ENCODE data around the gene SLC25A12. TPM values are rescaled to one million over a fixed set of nuclear protein-coding genes. Genes with fewer than 3 reads are reported as not detected.
"Not testable (repeated sequence)": the region's sequence is repeated elsewhere in the genome, so short reads cannot be mapped to it uniquely, and the experiment has no call there.

Gene SLC25A12
- total and polyA plus RNA-seq, 12 donors, result 9.2 to 26.0 (median 21.0) TPM

- no peak overlapping the region for H3K4me3 ChIP-seq
- H3K27me3 ChIP-seq, result no peaks in the 10 kb centered on the region
- no peak overlapping the region for H3K27ac ChIP-seq
- intact Hi-C loops (cut with DNase I), result no loop called here
- DNase-seq, result no peak
- H3K9me3 ChIP-seq (replicated peaks in 1 of 3), result no peaks in the 10 kb centered on the region
- no peak for TF ChIP-seq POLR2A (IDR thresholded peaks at IDR 0.05)
- TF ChIP-seq, protein P1, sequence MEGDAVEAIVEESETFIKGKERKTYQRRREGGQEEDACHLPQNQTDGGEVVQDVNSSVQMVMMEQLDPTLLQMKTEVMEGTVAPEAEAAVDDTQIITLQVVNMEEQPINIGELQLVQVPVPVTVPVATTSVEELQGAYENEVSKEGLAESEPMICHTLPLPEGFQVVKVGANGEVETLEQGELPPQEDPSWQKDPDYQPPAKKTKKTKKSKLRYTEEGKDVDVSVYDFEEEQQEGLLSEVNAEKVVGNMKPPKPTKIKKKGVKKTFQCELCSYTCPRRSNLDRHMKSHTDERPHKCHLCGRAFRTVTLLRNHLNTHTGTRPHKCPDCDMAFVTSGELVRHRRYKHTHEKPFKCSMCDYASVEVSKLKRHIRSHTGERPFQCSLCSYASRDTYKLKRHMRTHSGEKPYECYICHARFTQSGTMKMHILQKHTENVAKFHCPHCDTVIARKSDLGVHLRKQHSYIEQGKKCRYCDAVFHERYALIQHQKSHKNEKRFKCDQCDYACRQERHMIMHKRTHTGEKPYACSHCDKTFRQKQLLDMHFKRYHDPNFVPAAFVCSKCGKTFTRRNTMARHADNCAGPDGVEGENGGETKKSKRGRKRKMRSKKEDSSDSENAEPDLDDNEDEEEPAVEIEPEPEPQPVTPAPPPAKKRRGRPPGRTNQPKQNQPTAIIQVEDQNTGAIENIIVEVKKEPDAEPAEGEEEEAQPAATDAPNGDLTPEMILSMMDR (IDR thresholded peaks at IDR 0.05), result no peak
- 45 to 67% (median 55%) methylated on average over 1 of the region's 1 CpG for WGBS, 4 donors
- no peaks in the 10 kb centered on the region for H3K4me1 ChIP-seq (replicated peaks in 1 of 2)
- H3K36me3 ChIP-seq (replicated peaks in 1 of 2), result no peaks in the 10 kb centered on the region
Observed at GRCh38 chr2:171910494-171910893, 16.4 kb upstream of the SLC25A12 start.

DNA sequence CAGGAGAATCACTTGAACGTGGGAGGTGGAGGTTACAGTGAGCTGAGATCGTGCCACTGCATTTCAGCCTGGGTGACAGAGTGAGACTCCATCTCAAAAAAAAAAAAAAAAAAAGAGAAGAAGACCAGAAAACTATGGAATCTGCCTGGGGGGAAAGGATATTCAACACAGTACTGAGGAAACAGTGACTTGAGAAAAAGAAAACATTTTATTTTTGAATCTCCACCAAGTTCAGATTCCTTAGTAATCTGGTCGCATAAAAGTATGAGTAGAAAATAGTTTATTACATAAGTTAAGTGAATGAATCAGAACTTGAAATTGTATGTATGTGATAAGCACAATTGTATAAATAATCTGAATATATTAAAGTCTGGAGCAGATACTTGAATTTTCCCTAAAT, 15.2 kb upstream of the SLC25A12 start:
- Histone ChIP-seq H3K4me1 (replicated peaks in 1 of 2) (no peaks in the 10 kb centered on the region), H3K36me3 (replicated peaks in 1 of 2) (no peaks in the 10 kb centered on the region), H3K27me3 (no peaks in the 10 kb centered on the region), H3K4me3 (no peak overlapping the region), H3K27ac (no peak overlapping the region), H3K9me3 (replicated peaks in 1 of 3) (no peaks in the 10 kb centered on the region)
- 79 to 92% (median 86%) methylated on average over 3 of the region's 3 CpGs for WGBS, 4 donors
- no peak for DNase-seq
- TF ChIP-seq, protein P1 (IDR thresholded peaks at IDR 0.05), result no peak
- no peak for TF ChIP-seq POLR2A (IDR thresholded peaks at IDR 0.05)
- intact Hi-C loops (cut with DNase I), result no loop called here

- Histone ChIP-seq H3K4me1 (replicated peaks in 1 of 2) (no peaks in the 10 kb centered on the region), H3K9me3 (replicated peaks in 1 of 3) (no peaks in the 10 kb centered on the region), H3K27ac (no peak overlapping the region), H3K4me3 (no peak overlapping the region), H3K36me3 (replicated peaks in 1 of 2) (no peaks in the 10 kb centered on the region), H3K27me3 (no peaks in the 10 kb centered on the region)
- DNase-seq, result no peak
- TF ChIP-seq, protein P1 (IDR thresholded peaks at IDR 0.05), result no peak
- TF ChIP-seq POLR2A (IDR thresholded peaks at IDR 0.05), result no peak
- intact Hi-C loops (cut with DNase I), result no loop called here
- 80 to 100% (median 89%) methylated on average over 1 of the region's 1 CpG for WGBS, 4 donors
Observed at GRCh38 chr2:171908235-171908634, 14.2 kb upstream of the SLC25A12 start.

DNA sequence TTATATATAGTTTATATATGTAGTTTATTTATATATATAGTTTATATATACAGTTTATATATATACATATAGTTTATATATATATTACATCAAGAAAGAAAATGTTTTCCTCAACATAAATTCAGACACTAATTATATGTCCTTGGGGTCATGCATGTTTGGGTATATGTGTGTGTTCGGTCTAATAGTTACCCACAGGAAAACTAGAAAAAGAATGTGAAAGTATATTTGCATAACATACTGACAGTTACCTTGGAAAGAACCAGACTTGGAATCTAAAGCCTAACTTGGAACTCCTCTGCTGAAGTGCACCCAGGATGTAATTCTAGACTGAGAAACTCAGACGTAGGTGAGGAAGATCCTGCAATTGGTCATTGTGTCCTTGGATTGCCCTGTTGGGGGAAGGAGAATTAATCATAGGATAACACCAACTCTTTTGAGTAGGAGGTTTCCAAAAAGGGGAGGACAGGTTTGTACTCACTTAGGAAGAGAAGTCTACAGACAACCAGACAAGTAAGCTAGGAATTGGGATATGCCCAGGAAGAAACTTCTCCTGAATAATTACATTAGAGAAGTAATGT, 8.9 kb upstream of the SLC25A12 start:
- H3K4me1 ChIP-seq (replicated peaks in 1 of 2), result no peaks in the 10 kb centered on the region
- H3K4me3 ChIP-seq, result no peak overlapping the region
- no peaks in the 10 kb centered on the region for H3K9me3 ChIP-seq (replicated peaks in 1 of 3)
- DNase-seq, result no peak
- 55 to 59% (median 57%) methylated on average over 2 of the region's 2 CpGs for WGBS, 4 donors
- H3K36me3 ChIP-seq (replicated peaks in 1 of 2), result no peaks in the 10 kb centered on the region
- no peak overlapping the region for H3K27ac ChIP-seq
- H3K27me3 ChIP-seq, result no peaks in the 10 kb centered on the region
- intact Hi-C loops (cut with DNase I), result no loop called here
- TF ChIP-seq POLR2A (IDR thresholded peaks at IDR 0.05), result no peak
- TF ChIP-seq, protein P1 (IDR thresholded peaks at IDR 0.05), result no peak

DNA sequence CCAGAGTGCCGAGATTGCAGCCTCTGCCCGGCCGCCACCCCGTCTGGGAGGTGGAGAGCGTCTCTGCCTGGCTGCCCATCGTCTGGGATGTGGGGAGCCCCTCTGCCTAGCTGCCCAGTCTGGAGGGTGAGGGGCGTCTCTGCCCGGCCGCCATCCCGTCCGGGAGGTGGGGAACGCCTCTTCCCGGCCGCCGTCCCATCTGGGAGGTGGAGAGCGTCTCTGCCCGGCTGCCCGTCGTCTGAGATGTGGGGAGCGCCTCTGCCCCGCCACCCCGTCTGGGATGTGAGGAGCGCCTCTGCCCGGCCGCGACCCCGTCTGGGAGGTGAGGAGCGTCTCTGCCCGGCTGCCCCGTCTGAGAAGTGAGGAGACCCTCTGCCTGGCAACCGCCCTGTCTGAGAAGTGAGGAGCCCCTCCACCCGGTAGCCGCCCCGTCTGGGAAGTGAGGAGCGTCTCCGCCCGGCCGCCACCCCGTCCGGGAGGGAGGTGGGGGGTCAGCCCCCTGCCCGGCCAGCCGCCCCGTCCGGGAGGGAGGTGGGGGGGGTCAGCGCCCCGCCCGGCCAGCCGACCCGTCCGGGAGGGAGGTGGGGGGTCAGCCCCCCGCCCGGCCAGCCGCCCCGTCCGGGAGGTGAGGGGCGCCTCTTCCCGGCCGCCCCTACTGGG, 5.7 kb upstream of the SLC25A12 start:
- H3K36me3 ChIP-seq (replicated peaks in 1 of 2); H3K27ac ChIP-seq; H3K9me3 ChIP-seq (replicated peaks in 1 of 3); intact Hi-C loops (cut with DNase I); DNase-seq; H3K4me3 ChIP-seq; H3K27me3 ChIP-seq; H3K4me1 ChIP-seq (replicated peaks in 1 of 2): not testable (repeated sequence)
- WGBS, 4 donors, result 83 to 94% (median 92%) methylated on average over 6 to 49 of the region's 58 CpGs; no CpG with 5 or more reads in 1 of the 4 donors

Data from adrenal gland (tissue), 12 donors.